Tibial nerve (tissue), 4 donors: Measurements from ENCODE around the gene TRIM56.

Experiments used
- EP300 ChIP-seq, 2 donors: sonication (generic); formaldehyde crosslinking; IDR thresholded peaks; one replicate each; pipeline ENCODE4 v1.6.1; 2017; ENCODE audit warnings: antibody characterized with exemption in 2 of 2, mild to moderate bottlenecking in 1 of 2
- TF ChIP-seq, protein P1 (sequence below), 5 experiments: fragments of 200-600 bp in 3 of 5; fragments of 450-650 bp in 2 of 5; sonication (generic) in 3 of 5; IDR thresholded peaks; one replicate each; pipeline ENCODE4 v1.5.1; 2016 to 2019; ENCODE audit warnings: antibody characterized with exemption in 5 of 5, mild to moderate bottlenecking in 3 of 5, moderate library complexity in 2 of 5

DNA sequence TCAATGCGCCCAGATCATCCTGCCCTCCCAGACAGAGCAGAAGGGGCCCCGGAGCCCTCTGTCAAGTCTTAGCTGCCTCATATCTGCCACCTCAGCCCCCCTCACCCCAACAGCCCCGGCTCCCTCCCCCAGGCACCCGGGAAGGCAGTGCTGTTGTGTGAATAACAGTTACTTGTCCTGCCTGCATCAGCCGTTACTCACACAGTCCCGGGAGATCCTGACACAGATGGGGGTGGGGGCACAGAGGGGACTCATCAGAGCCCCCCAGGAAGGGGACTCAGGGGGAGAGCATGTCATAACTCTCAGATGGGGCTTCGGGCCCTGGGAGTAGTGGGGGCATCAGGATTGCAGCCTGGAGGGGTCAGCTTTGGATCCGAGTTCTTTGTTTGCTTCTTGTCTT, 29.2 kb downstream of the TRIM56 start:
- TF ChIP-seq, protein P1, sequence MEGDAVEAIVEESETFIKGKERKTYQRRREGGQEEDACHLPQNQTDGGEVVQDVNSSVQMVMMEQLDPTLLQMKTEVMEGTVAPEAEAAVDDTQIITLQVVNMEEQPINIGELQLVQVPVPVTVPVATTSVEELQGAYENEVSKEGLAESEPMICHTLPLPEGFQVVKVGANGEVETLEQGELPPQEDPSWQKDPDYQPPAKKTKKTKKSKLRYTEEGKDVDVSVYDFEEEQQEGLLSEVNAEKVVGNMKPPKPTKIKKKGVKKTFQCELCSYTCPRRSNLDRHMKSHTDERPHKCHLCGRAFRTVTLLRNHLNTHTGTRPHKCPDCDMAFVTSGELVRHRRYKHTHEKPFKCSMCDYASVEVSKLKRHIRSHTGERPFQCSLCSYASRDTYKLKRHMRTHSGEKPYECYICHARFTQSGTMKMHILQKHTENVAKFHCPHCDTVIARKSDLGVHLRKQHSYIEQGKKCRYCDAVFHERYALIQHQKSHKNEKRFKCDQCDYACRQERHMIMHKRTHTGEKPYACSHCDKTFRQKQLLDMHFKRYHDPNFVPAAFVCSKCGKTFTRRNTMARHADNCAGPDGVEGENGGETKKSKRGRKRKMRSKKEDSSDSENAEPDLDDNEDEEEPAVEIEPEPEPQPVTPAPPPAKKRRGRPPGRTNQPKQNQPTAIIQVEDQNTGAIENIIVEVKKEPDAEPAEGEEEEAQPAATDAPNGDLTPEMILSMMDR (IDR thresholded peaks at IDR 0.05) = no peak
- TF ChIP-seq EP300 (IDR thresholded peaks at IDR 0.05) = no peak
